Measurements from ENCODE around the gene ZNF296.

The ZNF296 gene

DNA sequence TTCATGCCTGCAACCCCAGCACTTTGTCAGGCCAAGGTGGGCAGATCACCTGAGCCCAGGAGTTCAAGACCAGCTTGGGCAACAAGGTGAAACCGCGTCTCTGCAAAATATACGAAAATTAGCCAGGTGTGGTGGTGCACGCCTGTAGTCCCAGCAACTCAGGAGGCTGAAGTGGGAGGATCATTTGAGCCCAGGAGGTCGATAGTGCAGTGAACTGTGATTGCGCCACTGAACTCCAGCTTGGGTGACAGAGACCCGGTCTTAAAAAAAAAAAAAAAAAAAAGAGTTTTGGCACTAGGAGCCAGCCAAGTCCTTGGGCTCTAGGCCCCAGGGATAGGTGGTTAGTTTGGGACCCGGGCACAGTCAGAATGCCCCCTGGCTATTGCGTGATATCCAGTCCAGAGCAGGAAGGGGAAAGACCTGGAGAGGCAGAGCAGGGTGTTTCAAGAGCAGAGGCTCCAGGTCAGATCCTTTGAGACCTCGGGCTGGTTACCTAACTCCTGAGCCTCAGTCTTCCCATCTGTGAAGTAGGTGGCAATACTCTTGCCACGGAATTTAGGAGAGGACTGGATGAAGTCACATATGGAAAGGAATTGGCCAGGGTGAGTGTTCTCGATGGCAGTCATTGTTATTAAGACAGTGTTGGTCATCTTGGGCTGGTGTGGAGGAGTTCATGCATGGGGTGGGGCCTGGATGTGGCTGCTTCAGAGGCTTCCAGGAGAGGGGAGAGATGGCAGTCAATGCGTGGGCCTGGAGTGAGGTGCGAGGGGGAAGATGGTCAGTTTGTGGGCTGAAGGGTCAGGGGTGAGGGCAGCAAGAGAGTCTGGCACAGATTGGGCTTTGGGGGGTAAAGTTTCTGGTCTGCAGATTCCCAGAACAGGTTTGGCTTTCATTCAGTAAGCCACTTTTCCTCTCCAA is 19.5 kb upstream of the ZNF296 start:
- Histone ChIP-seq H3K36me3 (ENCODE audit: insufficient read depth, low read length) (no peaks in the 10 kb centered on the region), H3K79me2 (ENCODE audit: control insufficient read depth, insufficient read depth, low read length, unreplicated experiment) (peaks cover 73% of the 10 kb centered on the region), H3K27me3 (ENCODE audit: insufficient read depth, low read length) (no peaks in the 10 kb centered on the region), H3K4me1 (ENCODE audit: control insufficient read depth, insufficient read depth, low read length, unreplicated experiment) (peaks cover 27% of the 10 kb centered on the region), H2AFZ (ENCODE audit: low read length, unreplicated experiment) (no peak overlapping the region), H3K4me3 (ENCODE audit: low read depth, low read length) (no peak overlapping the region), H3K27ac (ENCODE audit: low read depth, low read length) (no peak overlapping the region)

DNA sequence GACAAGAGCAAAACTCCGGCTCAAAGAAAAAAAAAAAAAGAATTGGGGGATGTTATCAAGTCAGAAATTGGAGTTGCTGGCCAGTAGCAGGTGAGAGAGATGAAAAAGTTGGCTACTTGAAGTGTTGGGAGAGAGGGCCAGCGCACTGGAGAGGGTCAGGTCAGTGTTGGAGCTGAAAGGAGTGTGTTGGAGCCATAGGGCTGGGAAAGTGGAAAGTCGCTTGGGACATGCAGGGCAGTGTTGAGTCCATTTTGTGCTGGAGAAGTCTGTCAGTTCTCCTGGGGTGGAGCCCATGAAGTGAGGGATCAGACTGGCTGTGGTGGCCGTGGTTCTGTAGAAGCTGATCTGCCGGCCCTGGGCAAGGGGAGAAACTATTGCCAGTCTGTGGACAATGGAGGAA is 18.4 kb upstream of the ZNF296 start:
- peaks cover 62% of the 10 kb centered on the region for H3K79me2 ChIP-seq (ENCODE audit: control insufficient read depth, insufficient read depth, low read length, unreplicated experiment)
- H3K27me3 ChIP-seq (ENCODE audit: insufficient read depth, low read length), result no peaks in the 10 kb centered on the region
- H3K4me1 ChIP-seq (ENCODE audit: control insufficient read depth, insufficient read depth, low read length, unreplicated experiment), result peaks cover 27% of the 10 kb centered on the region
- H3K4me3 ChIP-seq (ENCODE audit: low read depth, low read length), result peak overlapping the region; percentile 86
- H3K27ac ChIP-seq (ENCODE audit: low read depth, low read length), result no peak overlapping the region
- no peak overlapping the region for H2AFZ ChIP-seq (ENCODE audit: low read length, unreplicated experiment)
- no peaks in the 10 kb centered on the region for H3K36me3 ChIP-seq (ENCODE audit: insufficient read depth, low read length)

DNA sequence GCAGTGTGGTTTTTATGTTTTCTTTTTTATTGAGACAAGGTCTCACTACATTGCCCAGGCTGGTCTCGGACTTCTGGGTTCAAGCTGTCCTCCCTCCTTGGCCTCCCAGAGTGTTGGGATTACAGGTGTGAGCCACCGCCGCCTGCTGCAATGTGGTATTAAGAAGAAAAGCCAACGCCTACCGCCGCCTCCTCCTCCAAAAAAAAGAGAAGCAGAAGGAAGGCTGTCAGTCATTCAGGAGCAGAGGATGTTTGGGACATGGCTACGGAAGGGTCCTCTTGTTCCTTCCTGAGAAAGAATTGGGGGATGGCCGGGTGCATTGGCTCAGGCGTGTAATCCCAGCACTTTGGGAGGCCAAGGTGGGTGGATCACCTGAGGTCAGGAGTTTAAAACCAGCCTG is 17.9 kb upstream of the ZNF296 start:
- Histone ChIP-seq H3K36me3 (ENCODE audit: insufficient read depth, low read length) (no peaks in the 10 kb centered on the region), H3K27me3 (ENCODE audit: insufficient read depth, low read length) (no peaks in the 10 kb centered on the region), H3K4me1 (ENCODE audit: control insufficient read depth, insufficient read depth, low read length, unreplicated experiment) (peaks cover 23% of the 10 kb centered on the region), H3K27ac (ENCODE audit: low read depth, low read length) (no peak overlapping the region), H3K79me2 (ENCODE audit: control insufficient read depth, insufficient read depth, low read length, unreplicated experiment) (peaks cover 57% of the 10 kb centered on the region), H3K4me3 (ENCODE audit: low read depth, low read length) (peak overlapping the region; percentile 86), H2AFZ (ENCODE audit: low read length, unreplicated experiment) (no peak overlapping the region)

DNA sequence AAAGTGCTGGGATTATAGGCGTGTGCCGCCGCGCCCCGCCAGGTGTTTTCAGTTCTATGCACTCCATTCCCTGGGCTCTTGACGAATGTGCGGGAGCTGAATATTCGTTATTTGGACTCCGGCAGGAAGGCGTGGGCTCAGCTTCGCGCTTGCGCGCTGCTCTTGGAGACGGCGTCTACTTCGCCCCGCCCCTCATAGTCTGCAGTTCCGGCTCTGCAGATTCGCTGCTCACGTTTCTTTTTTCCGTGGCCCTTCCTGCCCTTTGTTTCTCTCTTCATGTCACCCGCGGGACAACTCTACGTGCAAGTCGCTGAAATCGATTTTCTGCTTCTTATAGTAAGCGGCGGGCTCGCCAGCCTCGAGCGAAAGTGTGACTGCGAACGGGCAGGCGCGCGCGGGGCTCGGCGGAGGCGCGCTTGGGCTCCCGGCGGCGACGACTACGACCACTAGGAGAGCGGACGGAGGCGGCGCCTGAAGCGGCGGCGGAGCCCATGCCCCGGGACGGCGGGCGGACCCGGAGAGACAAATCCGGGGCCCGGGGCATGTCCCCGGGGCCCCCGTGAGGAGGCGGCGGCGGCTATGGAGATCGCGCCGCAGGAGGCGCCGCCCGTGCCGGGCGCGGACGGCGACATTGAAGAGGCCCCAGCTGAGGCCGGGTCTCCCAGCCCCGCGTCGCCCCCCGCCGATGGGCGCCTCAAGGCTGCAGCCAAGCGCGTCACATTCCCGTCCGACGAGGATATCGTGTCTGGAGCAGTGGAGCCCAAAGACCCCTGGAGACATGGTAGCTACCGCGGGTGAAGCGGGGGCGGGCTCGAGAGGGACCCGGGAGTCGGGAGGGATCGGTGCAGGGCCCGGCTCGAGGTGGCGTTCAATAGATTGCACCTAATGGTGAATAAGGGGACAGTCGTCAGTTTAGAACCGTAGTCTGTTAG is 16.7 kb upstream of the ZNF296 start, which contains the start of gene PPP1R37:
Gene PPP1R37 (plus strand): TSS at position 433 of the 932 bp plus-strand sequence. CDS start 147 bp downstream, at position 580.
- Histone ChIP-seq H3K27ac (ENCODE audit: low read depth, low read length) (peak within 1 kb of the TSS; percentile 87), H2AFZ (ENCODE audit: low read length, unreplicated experiment) (peak within 1 kb of the TSS; percentile 83), H3K27me3 (ENCODE audit: insufficient read depth, low read length) (no peaks in the 10 kb centered on the region), H3K79me2 (ENCODE audit: control insufficient read depth, insufficient read depth, low read length, unreplicated experiment) (peaks cover 49% of the 10 kb centered on the region), H3K4me3 (ENCODE audit: low read depth, low read length) (peak within 1 kb of the TSS; percentile 86), H3K36me3 (ENCODE audit: insufficient read depth, low read length) (no peaks in the 10 kb centered on the region), H3K4me1 (ENCODE audit: control insufficient read depth, insufficient read depth, low read length, unreplicated experiment) (peaks cover 13% of the 10 kb centered on the region)

DNA sequence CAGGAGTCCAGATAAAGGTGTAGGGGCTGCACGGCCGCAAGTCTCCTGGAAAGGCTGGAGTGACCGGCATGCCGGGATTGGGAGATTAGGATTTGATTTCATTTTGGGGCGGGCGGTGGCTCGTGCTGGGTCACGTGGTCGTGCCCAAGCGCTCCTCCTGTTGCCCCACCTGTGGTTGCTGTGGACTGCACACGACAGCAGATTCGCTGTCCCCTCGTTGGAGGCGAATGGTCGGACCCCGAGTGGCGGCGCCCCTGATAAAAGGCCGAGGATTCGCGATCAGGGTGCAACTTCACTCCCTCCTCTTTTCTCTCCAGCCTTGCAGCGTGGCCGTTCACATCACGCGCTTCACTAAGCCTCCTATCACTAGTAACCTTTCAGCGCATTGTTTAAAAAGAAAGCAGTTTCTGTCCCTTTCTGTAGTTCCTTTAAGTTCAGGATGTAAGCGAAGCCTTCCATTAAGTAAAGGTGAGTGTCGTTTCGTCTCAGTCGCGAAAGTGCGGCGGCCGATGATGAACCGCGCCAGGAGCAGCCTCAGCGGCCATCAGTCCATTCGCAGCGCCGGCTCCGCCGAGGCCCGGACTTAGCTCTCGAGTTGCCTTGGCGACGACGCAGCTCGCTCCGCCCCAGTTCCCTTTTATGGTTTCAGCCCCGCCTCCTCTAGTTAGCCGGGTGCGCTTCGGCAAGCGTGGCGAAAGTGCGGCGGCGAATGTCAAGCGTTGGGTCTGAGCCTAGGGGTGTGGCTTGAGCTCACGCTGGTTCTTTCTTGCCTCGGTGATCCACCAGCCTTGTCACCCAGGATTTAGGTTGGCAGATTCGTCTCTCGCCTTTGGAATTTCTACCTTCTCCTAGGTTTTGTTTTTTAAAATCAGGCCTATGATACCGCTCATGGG is 15.0 kb upstream of the ZNF296 start:
- H3K4me1 ChIP-seq (ENCODE audit: control insufficient read depth, insufficient read depth, low read length, unreplicated experiment), result peaks cover 7% of the 10 kb centered on the region
- H3K27ac ChIP-seq (ENCODE audit: low read depth, low read length), result peak overlapping the region; percentile 87
- peak overlapping the region; percentile 86 for H3K4me3 ChIP-seq (ENCODE audit: low read depth, low read length)
- H3K79me2 ChIP-seq (ENCODE audit: control insufficient read depth, insufficient read depth, low read length, unreplicated experiment), result peaks cover 36% of the 10 kb centered on the region
- H2AFZ ChIP-seq (ENCODE audit: low read length, unreplicated experiment), result peak overlapping the region; percentile 96
- H3K36me3 ChIP-seq (ENCODE audit: insufficient read depth, low read length), result no peaks in the 10 kb centered on the region
- H3K27me3 ChIP-seq (ENCODE audit: insufficient read depth, low read length), result no peaks in the 10 kb centered on the region

DNA sequence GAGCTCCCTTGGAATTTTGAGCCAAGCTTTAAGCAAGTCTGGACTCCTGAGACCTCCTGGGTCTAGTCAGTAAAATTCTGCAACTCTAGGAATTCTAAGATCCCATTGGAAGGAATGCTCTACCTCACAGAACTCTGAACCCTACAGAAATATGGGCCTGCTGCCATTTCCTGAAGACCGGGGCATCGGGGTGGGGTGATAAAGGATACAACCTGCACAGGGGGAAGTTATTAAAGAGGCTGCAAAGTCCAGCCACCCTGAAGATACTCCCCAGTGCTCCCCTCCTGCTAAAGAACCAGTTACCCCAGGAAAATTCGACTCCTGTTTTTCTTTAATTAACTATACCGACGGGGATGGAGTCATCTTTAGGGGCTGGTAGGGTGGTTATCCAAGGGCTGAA is 14.3 kb upstream of the ZNF296 start:
- H3K4me3 ChIP-seq (ENCODE audit: low read depth, low read length), result peak overlapping the region; percentile 86
- H2AFZ ChIP-seq (ENCODE audit: low read length, unreplicated experiment), result no peak overlapping the region
- no peaks in the 10 kb centered on the region for H3K36me3 ChIP-seq (ENCODE audit: insufficient read depth, low read length)
- H3K27ac ChIP-seq (ENCODE audit: low read depth, low read length), result no peak overlapping the region
- H3K4me1 ChIP-seq (ENCODE audit: control insufficient read depth, insufficient read depth, low read length, unreplicated experiment), result peaks cover 3% of the 10 kb centered on the region
- no peaks in the 10 kb centered on the region for H3K27me3 ChIP-seq (ENCODE audit: insufficient read depth, low read length)
- peaks cover 30% of the 10 kb centered on the region for H3K79me2 ChIP-seq (ENCODE audit: control insufficient read depth, insufficient read depth, low read length, unreplicated experiment)

DNA sequence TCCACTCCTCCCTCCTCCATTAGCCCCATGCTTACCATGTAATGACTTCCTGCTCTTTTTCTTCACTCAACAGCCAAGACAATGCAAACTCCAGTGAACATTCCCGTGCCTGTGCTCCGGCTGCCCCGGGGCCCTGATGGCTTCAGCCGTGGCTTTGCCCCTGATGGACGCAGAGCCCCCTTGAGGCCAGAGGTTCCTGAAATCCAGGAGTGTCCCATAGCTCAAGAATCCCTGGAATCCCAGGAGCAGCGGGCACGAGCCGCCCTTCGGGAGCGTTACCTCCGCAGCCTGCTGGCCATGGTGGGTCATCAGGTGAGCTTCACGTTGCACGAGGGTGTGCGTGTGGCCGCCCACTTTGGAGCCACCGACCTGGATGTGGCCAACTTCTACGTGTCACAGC is 13.8 kb upstream of the ZNF296 start:
- Histone ChIP-seq H3K27me3 (ENCODE audit: insufficient read depth, low read length) (no peaks in the 10 kb centered on the region), H3K27ac (ENCODE audit: low read depth, low read length) (no peak overlapping the region), H2AFZ (ENCODE audit: low read length, unreplicated experiment) (no peak overlapping the region), H3K4me1 (ENCODE audit: control insufficient read depth, insufficient read depth, low read length, unreplicated experiment) (peaks cover 3% of the 10 kb centered on the region), H3K36me3 (ENCODE audit: insufficient read depth, low read length) (no peaks in the 10 kb centered on the region), H3K79me2 (ENCODE audit: control insufficient read depth, insufficient read depth, low read length, unreplicated experiment) (peaks cover 29% of the 10 kb centered on the region), H3K4me3 (ENCODE audit: low read depth, low read length) (no peak overlapping the region)

DNA sequence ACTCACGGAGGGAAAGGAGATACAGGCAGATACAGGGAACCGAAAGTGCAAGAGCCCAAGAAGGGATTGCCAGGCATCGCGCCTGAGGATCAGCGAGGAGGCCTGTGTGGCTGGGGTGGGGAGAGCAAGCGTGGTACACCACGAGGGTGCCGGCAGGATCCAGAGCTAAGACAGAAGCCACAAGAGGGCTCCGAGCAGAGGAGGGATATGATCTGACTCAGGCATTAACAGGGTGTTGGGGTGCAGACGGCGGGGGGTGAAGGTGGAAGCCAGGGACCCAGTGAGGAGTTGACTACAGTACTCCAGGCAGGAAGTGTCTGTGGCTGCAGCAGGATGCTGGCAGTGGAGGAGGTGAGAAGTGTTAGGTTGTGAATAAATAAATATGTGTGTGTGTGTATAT is 11.3 kb upstream of the ZNF296 start:
- no peaks in the 10 kb centered on the region for H3K36me3 ChIP-seq (ENCODE audit: insufficient read depth, low read length)
- H3K4me3 ChIP-seq (ENCODE audit: low read depth, low read length), result no peak overlapping the region
- peaks cover 13% of the 10 kb centered on the region for H3K79me2 ChIP-seq (ENCODE audit: control insufficient read depth, insufficient read depth, low read length, unreplicated experiment)
- H3K27me3 ChIP-seq (ENCODE audit: insufficient read depth, low read length), result no peaks in the 10 kb centered on the region
- no peak overlapping the region for H2AFZ ChIP-seq (ENCODE audit: low read length, unreplicated experiment)
- no peak overlapping the region for H3K27ac ChIP-seq (ENCODE audit: low read depth, low read length)
- no peaks in the 10 kb centered on the region for H3K4me1 ChIP-seq (ENCODE audit: control insufficient read depth, insufficient read depth, low read length, unreplicated experiment)

DNA sequence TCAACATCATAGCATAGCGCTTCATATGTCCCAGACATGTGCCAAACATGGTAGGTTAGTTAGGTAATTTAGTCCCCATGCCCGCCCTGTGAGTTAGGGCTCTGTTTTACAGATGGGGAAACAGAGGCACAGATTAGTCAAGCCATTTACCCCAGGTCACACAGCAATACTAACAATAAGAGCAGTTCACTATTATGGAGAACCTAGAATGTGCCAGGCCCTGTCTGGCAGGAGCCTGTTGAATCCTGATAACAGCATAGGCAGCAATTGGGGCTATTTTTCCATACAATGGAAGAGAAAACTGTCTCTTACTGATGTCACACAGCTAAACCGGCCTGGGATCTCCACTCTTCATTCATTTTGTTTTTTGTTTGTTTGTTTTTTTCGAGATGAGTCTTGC is 10.2 kb upstream of the ZNF296 start:
- no peak overlapping the region for H3K4me3 ChIP-seq (ENCODE audit: low read depth, low read length)
- no peak overlapping the region for H2AFZ ChIP-seq (ENCODE audit: low read length, unreplicated experiment)
- no peaks in the 10 kb centered on the region for H3K27me3 ChIP-seq (ENCODE audit: insufficient read depth, low read length)
- H3K27ac ChIP-seq (ENCODE audit: low read depth, low read length), result no peak overlapping the region
- no peaks in the 10 kb centered on the region for H3K36me3 ChIP-seq (ENCODE audit: insufficient read depth, low read length)
- H3K4me1 ChIP-seq (ENCODE audit: control insufficient read depth, insufficient read depth, low read length, unreplicated experiment), result no peaks in the 10 kb centered on the region
- peaks cover 23% of the 10 kb centered on the region for H3K79me2 ChIP-seq (ENCODE audit: control insufficient read depth, insufficient read depth, low read length, unreplicated experiment)

DNA sequence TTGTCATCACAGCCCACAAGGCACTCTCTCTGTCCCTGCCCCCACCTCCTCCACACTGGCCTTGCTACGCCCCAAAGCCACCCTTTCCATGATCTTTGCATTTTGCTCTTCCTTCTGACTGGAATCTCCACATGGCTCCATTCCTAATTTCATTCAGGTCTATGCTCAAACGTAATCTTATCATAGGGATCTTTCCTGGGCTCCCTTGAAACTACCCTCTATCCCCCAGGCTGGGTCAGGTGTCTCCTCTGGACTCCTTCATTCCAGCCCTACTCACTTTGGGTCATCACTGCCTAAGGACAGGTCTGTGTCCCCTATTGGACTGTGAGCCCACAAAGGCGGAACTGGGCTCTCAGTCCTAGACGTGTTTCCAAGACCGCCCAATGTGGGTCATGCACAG is 5.9 kb upstream of the ZNF296 start:
- peaks cover 44% of the 10 kb centered on the region for H3K79me2 ChIP-seq (ENCODE audit: control insufficient read depth, insufficient read depth, low read length, unreplicated experiment)
- H3K36me3 ChIP-seq (ENCODE audit: insufficient read depth, low read length), result no peaks in the 10 kb centered on the region
- no peaks in the 10 kb centered on the region for H3K27me3 ChIP-seq (ENCODE audit: insufficient read depth, low read length)

More for the DNA sequence above, 5.9 kb upstream of the ZNF296 start:
- Histone ChIP-seq H3K27ac (ENCODE audit: low read depth, low read length) (no peak overlapping the region), H3K4me3 (ENCODE audit: low read depth, low read length) (no peak overlapping the region), H3K4me1 (ENCODE audit: control insufficient read depth, insufficient read depth, low read length, unreplicated experiment) (no peaks in the 10 kb centered on the region), H2AFZ (ENCODE audit: low read length, unreplicated experiment) (no peak overlapping the region)
